WTC11 (cell line): ENCODE data around the gene SPC24.

Source experiments
- CTCF ChIP-seq: fragments of 200-600 bp; IDR thresholded peaks from 2 replicates; pipeline ENCODE4 v1.8.0; 2022; ENCODE audit warnings: antibody characterized with exemption
- FOXP1 ChIP-seq: sonication (generic); formaldehyde crosslinking; IDR thresholded peaks from 2 replicates; pipeline ENCODE4 v1.8.0; 2022; ENCODE audit warnings: missing genetic modification reagents, mild to moderate bottlenecking, moderate library complexity, borderline replicate concordance
- GABPB1 ChIP-seq: sonication (generic); formaldehyde crosslinking; IDR thresholded peaks from 2 replicates; pipeline ENCODE4 v1.8.1; 2023; ENCODE audit warnings: mild to moderate bottlenecking, missing genetic modification reagents
- MYBL2 ChIP-seq: sonication (generic); formaldehyde crosslinking; IDR thresholded peaks from 2 replicates; pipeline ENCODE4 v1.8.1; 2023; ENCODE audit warnings: mild to moderate bottlenecking, moderate library complexity, missing genetic modification reagents
- NR3C1 ChIP-seq: sonication (generic); formaldehyde crosslinking; conservative IDR thresholded peaks from 2 replicates; pipeline ENCODE4 v1.8.1; 2023; ENCODE audit warnings: low read depth, mild to moderate bottlenecking, missing genetic modification reagents
- PREB ChIP-seq: sonication (generic); formaldehyde crosslinking; IDR thresholded peaks from 2 replicates; pipeline ENCODE4 v1.8.1; 2022; ENCODE audit warnings: mild to moderate bottlenecking, missing genetic modification reagents, moderate library complexity, borderline replicate concordance
- RELA ChIP-seq: sonication (generic); formaldehyde crosslinking; IDR thresholded peaks from 2 replicates; pipeline ENCODE4 v1.8.1; 2022; ENCODE audit warnings: missing genetic modification reagents, mild to moderate bottlenecking, borderline replicate concordance
- SP1 ChIP-seq: sonication (generic); formaldehyde crosslinking; conservative IDR thresholded peaks from 2 replicates; pipeline ENCODE4 v1.8.1; 2022; ENCODE audit warnings: missing genetic modification reagents

- no peak for TF ChIP-seq SP1 (CRISPR knock-in tag)
- peak; percentile 33; the same call in 1 of the 2 replicates for TF ChIP-seq GABPB1 (CRISPR knock-in tag)
- TF ChIP-seq CTCF = peak; percentile 64
- no peak for TF ChIP-seq MYBL2
- no peak for TF ChIP-seq PREB (CRISPR knock-in tag)
- TF ChIP-seq RELA (CRISPR knock-in tag) = no peak
- no peak for TF ChIP-seq NR3C1 (CRISPR knock-in tag)
- no peak for TF ChIP-seq FOXP1 (CRISPR knock-in tag)
Observed at GRCh38 chr19:11130824-11131455, 24.6 kb downstream of the SPC24 start.
